Mesenchymal stem cell (in vitro differentiated cells and primary cell): ENCODE measurements around the gene SLC17A3. TPM values are rescaled to one million over a fixed set of nuclear protein-coding genes. Genes with fewer than 3 reads are reported as not detected.

ENCODE experiments used
- DNase-seq: peaks from one replicate; pipeline ENCODE4 v3.0.0-alpha.2; 2013
- H2AFZ ChIP-seq: one replicate; pipeline ENCODE4 v1.6.1; 2013; ENCODE audit warnings: low read depth, mild to moderate bottlenecking, control low read depth, inconsistent platforms, low read length, moderate library complexity
- H2AK5ac ChIP-seq: 2 replicates; pipeline ENCODE4 v1.6.1; 2013; ENCODE audit warnings: low read length, moderate library complexity, mild to moderate bottlenecking, inconsistent platforms; ENCODE audit not compliant: severe bottlenecking
- H2BK120ac ChIP-seq: one replicate; pipeline ENCODE4 v1.6.1; 2013; ENCODE audit warnings: low read depth, mild to moderate bottlenecking, inconsistent platforms, low read length, moderate library complexity
- H2BK12ac ChIP-seq, 2 experiments: one replicate each; pipeline ENCODE4 v1.6.1; 2013; ENCODE audit warnings: inconsistent platforms in 2 of 2, low read length in 2 of 2, mild to moderate bottlenecking in 2 of 2, moderate library complexity in 2 of 2, control low read depth in 1 of 2
- H2BK15ac ChIP-seq: one replicate; pipeline ENCODE4 v1.6.1; 2013; ENCODE audit warnings: mild to moderate bottlenecking, low read depth, inconsistent platforms; ENCODE audit not compliant: poor library complexity, severe bottlenecking
- H2BK5ac ChIP-seq: 2 replicates; pipeline ENCODE4 v1.6.1; 2013; ENCODE audit warnings: low read depth, mild to moderate bottlenecking, low read length, control low read depth, inconsistent platforms; ENCODE audit not compliant: poor library complexity, severe bottlenecking
- H3K14ac ChIP-seq, 2 experiments: one replicate each; pipeline ENCODE4 v1.6.1; 2013; ENCODE audit warnings: inconsistent platforms in 2 of 2, low read length in 2 of 2, control low read depth in 1 of 2, mild to moderate bottlenecking in 1 of 2, moderate library complexity in 1 of 2
- H3K18ac ChIP-seq, 2 experiments: one replicate each; pipeline ENCODE4 v1.6.1; 2013; ENCODE audit warnings: inconsistent platforms in 2 of 2, low read length in 2 of 2, control low read depth in 1 of 2, low read depth in 1 of 2, mild to moderate bottlenecking in 1 of 2
- H3K23ac ChIP-seq, 2 experiments: one replicate each; pipeline ENCODE4 v1.6.1; 2013; ENCODE audit warnings: inconsistent platforms in 2 of 2, low read length in 2 of 2, mild to moderate bottlenecking in 2 of 2, moderate library complexity in 2 of 2, control low read depth in 1 of 2
- H3K27ac ChIP-seq: 2 replicates; pipeline ENCODE4 v1.5.1; 2013; ENCODE audit warnings: mild to moderate bottlenecking, moderate library complexity, low read length, control low read depth, inconsistent platforms; ENCODE audit not compliant: poor library complexity, severe bottlenecking
- H3K27me3 ChIP-seq, 2 experiments: 2 replicates each; pipeline versions ENCODE4 v1.6.1 to v1.7.0; 2013; ENCODE audit warnings: low read length in 2 of 2, mild to moderate bottlenecking in 2 of 2, moderate library complexity in 2 of 2, control low read depth in 1 of 2, inconsistent platforms in 1 of 2; ENCODE audit not compliant: control insufficient read depth in 1 of 2, insufficient read depth in 1 of 2
- H3K36me3 ChIP-seq, 2 experiments: 2 replicates each; pipeline versions ENCODE4 v1.6.1 to v1.7.0; 2013; ENCODE audit warnings: low read length in 2 of 2, control low read depth in 1 of 2, inconsistent platforms in 1 of 2, low read depth in 1 of 2, mild to moderate bottlenecking in 1 of 2; ENCODE audit not compliant: insufficient read depth in 2 of 2, control insufficient read depth in 1 of 2
- H3K4ac ChIP-seq, 2 experiments: one replicate each; pipeline ENCODE4 v1.6.1; 2013; ENCODE audit warnings: inconsistent platforms in 2 of 2, low read length in 2 of 2, mild to moderate bottlenecking in 2 of 2, moderate library complexity in 2 of 2, control low read depth in 1 of 2, low read depth in 1 of 2
- H3K4me1 ChIP-seq: 2 replicates; pipeline ENCODE4 v1.6.1; 2013; ENCODE audit warnings: low read depth, low read length, control low read depth; ENCODE audit not compliant: control insufficient read depth, insufficient read depth
- H3K4me2 ChIP-seq: 2 replicates; pipeline ENCODE4 v1.6.1; 2013; ENCODE audit warnings: low read length, mild to moderate bottlenecking, inconsistent platforms; ENCODE audit not compliant: poor library complexity, severe bottlenecking
- H3K4me3 ChIP-seq, 2 experiments: 2 replicates each; pipeline versions ENCODE4 v1.5.1 to v1.7.0; 2013; ENCODE audit warnings: low read length in 2 of 2, mild to moderate bottlenecking in 2 of 2, control low read depth in 1 of 2, low read depth in 1 of 2; ENCODE audit not compliant: insufficient read depth in 1 of 2
- H3K79me1 ChIP-seq: replicated peaks from 2 replicates; pipeline ENCODE4 v1.6.1; 2013; ENCODE audit warnings: mild to moderate bottlenecking, control low read depth, low read length, inconsistent platforms; ENCODE audit not compliant: poor library complexity, severe bottlenecking
- H3K9ac ChIP-seq: 2 replicates; pipeline ENCODE4 v1.7.0; 2013; ENCODE audit warnings: mild to moderate bottlenecking, low read length, moderate library complexity
- H3K9me3 ChIP-seq: 2 replicates; pipeline ENCODE4 v1.7.0; 2013; ENCODE audit warnings: mild to moderate bottlenecking, low read length; ENCODE audit not compliant: control insufficient read depth
- H4K8ac ChIP-seq: one replicate; pipeline ENCODE4 v1.6.1; 2013; ENCODE audit warnings: inconsistent platforms, mild to moderate bottlenecking, low read length, moderate library complexity
- H4K91ac ChIP-seq: one replicate; pipeline ENCODE4 v1.6.1; 2013; ENCODE audit warnings: mild to moderate bottlenecking, low read length, inconsistent platforms
- WGBS: methylation state at CpG from one replicate; pipeline ENCODE4 v1.1.7; 2013; ENCODE audit warnings: mixed read lengths; 5-methylcytosine and 5-hydroxymethylcytosine counted together
- polyA plus RNA-seq, 2 experiments: library from polyadenylated mRNA; stranded (reverse); fragments of 200-250 nt; gene quantifications; one replicate each; pipeline ENCODE4 v1.2.3, GENCODE V29; 2013

Gene SLC17A3
- not detected for polyA plus RNA-seq (2013, experiment 1 of 2)
- polyA plus RNA-seq (2013, experiment 2 of 2), result not detected

DNA sequence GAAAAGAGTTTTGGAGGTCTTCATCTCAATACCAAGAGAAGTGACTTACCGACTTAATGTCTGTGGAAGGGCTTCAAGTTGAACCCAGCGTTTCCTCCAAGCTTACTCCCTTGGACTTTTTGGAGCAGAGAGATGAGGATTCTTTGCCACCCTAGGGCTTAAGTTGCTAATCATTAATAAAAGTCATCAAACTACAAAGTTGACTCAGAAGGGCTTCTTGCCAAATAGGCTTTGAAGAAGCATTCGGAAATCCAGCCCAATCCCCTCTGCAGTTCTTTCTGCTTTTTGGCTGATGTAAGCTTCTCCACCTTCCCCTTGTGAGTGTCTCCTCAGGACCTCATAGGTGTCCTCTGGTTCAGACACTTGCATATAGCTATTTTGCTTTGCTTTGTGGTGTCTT, at the start of gene SLC17A3:
SLC17A3 (minus strand) TSS at position 126 of the 400 bp plus-strand sequence. CDS start 5,856 bp downstream, outside the sequence.
- Histone ChIP-seq H3K9ac (no peak within 1 kb of the TSS), H3K4me1 (peaks cover 5% of the 10 kb centered on the region), H3K9me3 (no peaks in the 10 kb centered on the region), H2BK12ac (no peak within 1 kb of the TSS), H2BK120ac (no peak within 1 kb of the TSS), H2BK15ac (no peak within 1 kb of the TSS), H3K4me3 (no peak within 1 kb of the TSS), H3K79me1 (no peaks in the 10 kb centered on the region), H3K14ac (no peak within 1 kb of the TSS), H3K4ac (no peak within 1 kb of the TSS), H2BK5ac (peak within 1 kb of the TSS; percentile 80), H3K23ac (no peak within 1 kb of the TSS), H3K27ac (peak within 1 kb of the TSS; percentile 94), H3K4me2 (peak within 1 kb of the TSS; percentile 33), H3K27me3 (no peaks in the 10 kb centered on the region), H2AK5ac (peak within 1 kb of the TSS; percentile 72), H2AFZ (no peak within 1 kb of the TSS), H3K36me3 (no peaks in the 10 kb centered on the region), H4K91ac (no peak within 1 kb of the TSS), H4K8ac (no peak within 1 kb of the TSS), H3K18ac (no peak within 1 kb of the TSS)
- DNase-seq, result no peak
- 90% methylated on average over 3 of the region's 3 CpGs for WGBS

DNA sequence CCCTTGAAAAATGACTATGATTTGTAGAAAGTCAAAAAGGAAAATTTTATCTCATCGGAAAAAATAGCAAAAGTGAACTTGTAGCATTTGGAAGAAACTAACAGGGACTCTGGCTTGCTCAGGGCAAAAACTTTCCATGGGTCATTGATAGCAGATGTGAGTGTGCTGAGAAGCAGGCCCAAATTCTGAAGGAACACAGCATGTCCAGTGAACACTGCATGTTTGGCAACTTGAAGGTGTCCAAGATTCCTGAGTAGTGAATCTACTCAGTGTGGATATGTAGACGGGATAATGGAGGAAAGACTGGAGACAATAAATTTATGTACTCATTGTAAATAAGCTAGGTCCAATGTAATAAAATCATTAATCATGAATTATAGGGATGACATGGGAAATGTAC, 48.3 kb upstream of the SLC17A3 start:
- no peak overlapping the region for H3K4ac ChIP-seq
- DNase-seq, result no peak
- H2BK15ac ChIP-seq, result no peak overlapping the region
- no peaks in the 10 kb centered on the region for H3K36me3 ChIP-seq
- no peak overlapping the region for H3K18ac ChIP-seq
- no peaks in the 10 kb centered on the region for H3K4me1 ChIP-seq
- H3K27me3 ChIP-seq, result no peaks in the 10 kb centered on the region
- peak overlapping the region; percentile 61 for H3K9ac ChIP-seq
- H4K91ac ChIP-seq, result no peak overlapping the region
- no peak overlapping the region for H3K27ac ChIP-seq
- no peak overlapping the region for H3K14ac ChIP-seq
- H2AK5ac ChIP-seq, result no peak overlapping the region
- no peak overlapping the region for H4K8ac ChIP-seq
- H3K79me1 ChIP-seq, result no peaks in the 10 kb centered on the region
- H3K4me3 ChIP-seq, result no peak overlapping the region
- H3K4me2 ChIP-seq, result no peak overlapping the region
- no peaks in the 10 kb centered on the region for H3K9me3 ChIP-seq
- no peak overlapping the region for H2AFZ ChIP-seq
- no peak overlapping the region for H2BK12ac ChIP-seq
- 91% methylated on average over 1 of the region's 2 CpGs for WGBS
- H2BK120ac ChIP-seq, result no peak overlapping the region
- H2BK5ac ChIP-seq, result no peak overlapping the region
- H3K23ac ChIP-seq, result no peak overlapping the region

DNA sequence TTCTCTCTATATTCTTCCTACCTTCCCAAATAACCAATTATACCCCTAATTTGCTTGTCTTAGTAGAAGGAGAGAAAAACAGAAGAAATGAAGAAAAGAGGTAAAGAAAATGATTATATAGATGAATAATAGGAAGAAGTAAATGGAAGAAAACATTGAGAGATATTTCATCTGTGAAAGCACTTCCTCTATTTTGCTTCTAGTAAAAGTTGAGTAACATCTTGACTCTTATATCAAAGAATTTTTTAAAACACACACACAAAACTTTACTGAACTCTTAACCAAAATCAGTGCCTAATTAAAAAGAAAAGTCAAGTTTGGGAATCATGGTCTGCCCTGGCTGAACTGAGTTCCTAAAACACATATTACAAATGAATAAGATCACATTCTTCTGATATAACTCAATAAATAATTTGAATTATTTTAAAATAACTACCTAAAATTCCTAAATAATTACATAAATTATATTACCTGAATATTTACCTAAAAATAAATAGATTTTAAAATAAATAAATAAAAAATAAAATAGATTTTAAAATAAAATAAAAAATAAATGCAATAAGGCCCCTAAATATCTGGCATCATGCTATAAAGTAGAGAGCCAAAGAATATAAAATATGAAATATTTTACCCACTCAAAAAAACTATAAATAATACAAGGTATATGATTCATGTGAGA, 47.6 kb upstream of the SLC17A3 start:
- H4K8ac ChIP-seq, result no peak overlapping the region
- H3K4me2 ChIP-seq, result no peak overlapping the region
- no peak overlapping the region for H3K27ac ChIP-seq
- H3K23ac ChIP-seq, result no peak overlapping the region
- H4K91ac ChIP-seq, result no peak overlapping the region
- H3K79me1 ChIP-seq, result no peaks in the 10 kb centered on the region
- H3K4me1 ChIP-seq, result no peaks in the 10 kb centered on the region
- H2AK5ac ChIP-seq, result no peak overlapping the region
- no peak overlapping the region for H3K4me3 ChIP-seq
- H2AFZ ChIP-seq, result no peak overlapping the region
- H3K14ac ChIP-seq, result no peak overlapping the region
- no peaks in the 10 kb centered on the region for H3K9me3 ChIP-seq
- no peak for DNase-seq
- H2BK5ac ChIP-seq, result no peak overlapping the region
- no peak overlapping the region for H2BK15ac ChIP-seq
- no peak overlapping the region for H2BK120ac ChIP-seq
- H2BK12ac ChIP-seq, result no peak overlapping the region
- no peak overlapping the region for H3K4ac ChIP-seq
- H3K27me3 ChIP-seq, result no peaks in the 10 kb centered on the region
- H3K9ac ChIP-seq, result peak overlapping the region; percentile 61
- no peak overlapping the region for H3K18ac ChIP-seq
- no peaks in the 10 kb centered on the region for H3K36me3 ChIP-seq

DNA sequence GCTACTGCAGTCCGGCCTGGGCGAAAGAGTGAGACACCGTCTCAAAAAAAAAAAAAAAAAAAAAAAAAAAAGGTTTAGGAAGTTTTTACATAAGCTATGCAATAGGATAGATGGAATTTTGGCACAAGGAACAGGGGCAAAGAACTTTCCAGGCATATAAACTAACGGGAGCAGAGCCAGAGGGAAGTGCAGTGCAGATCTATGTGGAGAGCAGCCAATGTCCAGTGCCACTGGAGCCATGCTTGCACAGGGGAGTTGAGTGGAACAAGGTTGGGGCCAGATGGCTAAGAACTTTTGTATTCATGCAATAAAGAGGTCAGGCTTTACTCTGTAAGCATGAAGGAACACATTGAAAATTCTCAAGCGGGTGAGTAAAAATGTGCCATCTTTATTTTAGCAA, 45.6 kb upstream of the SLC17A3 start:
- no peak overlapping the region for H2AK5ac ChIP-seq
- no peak overlapping the region for H2AFZ ChIP-seq
- WGBS, result 97% methylated on average over 5 of the region's 5 CpGs

More for the DNA sequence above, 45.6 kb upstream of the SLC17A3 start:
- Histone ChIP-seq H3K4me1 (no peaks in the 10 kb centered on the region), H3K18ac (no peak overlapping the region), H2BK120ac (no peak overlapping the region), H3K4ac (no peak overlapping the region), H3K23ac (no peak overlapping the region), H2BK5ac (no peak overlapping the region), H3K27me3 (no peaks in the 10 kb centered on the region), H4K8ac (no peak overlapping the region), H3K27ac (no peak overlapping the region), H4K91ac (no peak overlapping the region), H3K4me3 (no peak overlapping the region), H3K9me3 (no peaks in the 10 kb centered on the region), H3K79me1 (no peaks in the 10 kb centered on the region), H2BK12ac (no peak overlapping the region), H3K14ac (no peak overlapping the region), H3K36me3 (no peaks in the 10 kb centered on the region), H2BK15ac (no peak overlapping the region), H3K9ac (no peak overlapping the region), H3K4me2 (no peak overlapping the region)
- no peak for DNase-seq
